Right lobe of liver (tissue), 4 donors: Measurements from ENCODE around the gene ADA.

Experiments used
- CTCF ChIP-seq, 4 donors: fragments of 200-600 bp in 3 of 4; fragments of 450-650 bp in 1 of 4; IDR thresholded peaks; one replicate each; pipeline versions ENCODE4 v1.5.1 to v1.8.0; 2016 to 2022; ENCODE audit warnings: antibody characterized with exemption in 4 of 4, mild to moderate bottlenecking in 2 of 4
- POLR2A ChIP-seq: fragments of 450-650 bp; IDR thresholded peaks from one replicate; pipeline ENCODE4 v1.6.1; 2017; ENCODE audit warnings: antibody characterized with exemption, mild to moderate bottlenecking
- donor health status: DM: no; HTN: no; CAD: no.
- donor health status: DM: no; HTN: no; CAD: no.
- donor health status: DM: no; HTN: yes; CAD: no.

GRCh38 chr20:44681796-44682566 is 30.5 kb upstream of the ADA start:
- TF ChIP-seq CTCF (IDR thresholded peaks at IDR 0.05), result no peak
- no peak for TF ChIP-seq POLR2A
